RKO (cell line): Measurements from ENCODE around the gene PRDX5.
A peak's percentile ranks its signal among the peaks of the same experiment; 100 is the strongest.

Experiments used
- DNase-seq: peaks from one replicate; pipeline ENCODE4 v3.0.0-alpha.2; 2016; ENCODE audit warnings: low spot score

PRDX5 gene

DNA sequence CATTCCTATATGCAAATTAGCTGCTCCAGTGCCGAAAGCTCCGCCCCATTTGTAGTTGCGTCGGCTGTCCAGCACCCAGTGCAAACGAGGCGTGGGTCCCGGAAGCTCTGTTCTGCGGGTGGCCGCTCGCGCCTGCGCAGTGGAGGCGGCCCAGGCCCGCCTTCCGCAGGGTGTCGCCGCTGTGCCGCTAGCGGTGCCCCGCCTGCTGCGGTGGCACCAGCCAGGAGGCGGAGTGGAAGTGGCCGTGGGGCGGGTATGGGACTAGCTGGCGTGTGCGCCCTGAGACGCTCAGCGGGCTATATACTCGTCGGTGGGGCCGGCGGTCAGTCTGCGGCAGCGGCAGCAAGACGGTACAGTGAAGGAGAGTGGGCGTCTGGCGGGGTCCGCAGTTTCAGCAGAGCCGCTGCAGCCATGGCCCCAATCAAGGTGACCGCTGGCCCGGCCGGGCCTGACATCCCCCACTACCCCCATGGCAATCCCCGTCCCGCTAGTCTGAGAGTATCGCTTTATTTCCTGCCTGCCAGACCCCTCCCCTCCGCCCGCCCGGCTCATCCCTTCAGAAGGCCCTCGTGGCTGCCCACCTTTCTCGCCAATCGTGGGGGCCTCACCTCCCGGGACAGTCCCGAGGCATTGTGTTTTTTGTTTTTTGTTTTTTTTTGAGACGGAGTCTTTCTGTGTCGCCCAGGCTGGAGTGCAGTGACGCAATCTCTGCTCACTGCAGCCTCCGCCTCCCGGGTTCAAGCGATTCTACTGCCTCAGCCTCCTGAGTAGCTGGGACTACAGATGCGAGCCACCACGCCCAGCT, at the start of gene PRDX5:
Gene PRDX5, plus strand, starts transcription at position 161 of the 805 bp plus-strand sequence. Its CDS starts 95 bp downstream, at position 256.
- peak; percentile 97 for DNase-seq

DNA sequence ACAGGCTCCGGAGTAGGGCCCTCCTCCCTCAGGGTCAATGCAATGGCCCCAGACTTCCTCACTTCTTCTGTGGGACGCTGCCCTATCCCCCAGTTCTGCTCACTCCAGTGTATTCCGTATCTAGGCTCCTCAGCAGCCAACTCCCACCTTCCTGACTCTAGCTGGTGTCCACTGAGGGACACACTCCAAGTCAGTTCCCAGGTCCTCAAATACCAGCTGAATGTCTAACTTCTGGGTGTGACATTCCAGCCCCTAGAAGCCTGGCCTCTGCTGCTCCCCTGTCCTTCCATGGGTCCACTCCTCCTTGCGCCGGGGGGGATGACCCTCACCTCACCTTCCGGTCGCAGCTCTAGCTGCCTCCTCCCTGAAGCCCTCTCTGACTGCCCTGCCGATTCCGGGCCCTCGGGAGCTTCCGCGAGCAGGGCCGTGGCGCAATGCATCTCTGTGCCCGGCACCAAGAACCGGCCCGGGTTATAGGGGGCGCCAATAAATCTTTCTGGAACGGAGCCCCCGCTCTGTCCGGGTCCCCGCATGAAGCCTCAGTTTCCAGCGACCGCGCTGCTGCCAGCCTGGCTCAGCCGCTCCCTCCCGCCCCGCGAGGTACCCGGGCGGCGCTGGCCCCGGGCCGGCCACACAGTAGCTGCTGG, 48.9 kb upstream of the PRDX5 start:
- peak; percentile 81 for DNase-seq

DNA sequence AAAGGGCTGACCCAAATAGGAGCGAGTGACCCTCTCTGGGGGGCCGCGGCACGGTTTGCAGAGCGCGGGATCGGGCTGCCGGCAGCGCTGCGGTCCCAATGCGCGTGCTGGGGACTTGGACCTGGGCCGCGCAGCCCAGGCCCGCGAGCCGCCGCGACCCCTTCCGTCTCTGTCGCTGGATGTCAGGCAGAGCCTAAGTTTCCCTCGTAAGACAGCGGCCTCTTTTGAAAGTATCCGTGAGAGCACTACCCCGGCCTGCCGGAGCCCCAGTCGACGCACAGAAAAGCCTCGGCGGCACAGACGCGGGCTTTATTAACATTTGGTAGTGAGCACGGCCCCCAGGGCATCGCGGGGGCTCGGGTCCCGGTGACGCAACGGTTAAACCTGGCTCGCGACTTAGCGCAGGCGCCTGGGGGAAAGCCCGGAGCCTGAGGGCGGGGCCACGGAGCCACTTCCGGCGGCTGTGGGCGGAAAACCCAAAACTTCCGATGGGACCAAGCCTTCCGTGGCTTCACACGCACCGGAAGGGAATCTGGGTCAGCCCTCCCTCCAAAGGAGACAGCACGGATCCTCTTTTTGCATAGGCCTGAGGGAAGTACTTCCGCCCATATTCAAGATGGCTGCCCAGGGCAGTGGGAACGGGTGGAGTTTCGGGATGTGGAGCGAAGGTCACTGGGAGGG, 48.2 kb upstream of the PRDX5 start:
- DNase-seq: peak; percentile 99

DNA sequence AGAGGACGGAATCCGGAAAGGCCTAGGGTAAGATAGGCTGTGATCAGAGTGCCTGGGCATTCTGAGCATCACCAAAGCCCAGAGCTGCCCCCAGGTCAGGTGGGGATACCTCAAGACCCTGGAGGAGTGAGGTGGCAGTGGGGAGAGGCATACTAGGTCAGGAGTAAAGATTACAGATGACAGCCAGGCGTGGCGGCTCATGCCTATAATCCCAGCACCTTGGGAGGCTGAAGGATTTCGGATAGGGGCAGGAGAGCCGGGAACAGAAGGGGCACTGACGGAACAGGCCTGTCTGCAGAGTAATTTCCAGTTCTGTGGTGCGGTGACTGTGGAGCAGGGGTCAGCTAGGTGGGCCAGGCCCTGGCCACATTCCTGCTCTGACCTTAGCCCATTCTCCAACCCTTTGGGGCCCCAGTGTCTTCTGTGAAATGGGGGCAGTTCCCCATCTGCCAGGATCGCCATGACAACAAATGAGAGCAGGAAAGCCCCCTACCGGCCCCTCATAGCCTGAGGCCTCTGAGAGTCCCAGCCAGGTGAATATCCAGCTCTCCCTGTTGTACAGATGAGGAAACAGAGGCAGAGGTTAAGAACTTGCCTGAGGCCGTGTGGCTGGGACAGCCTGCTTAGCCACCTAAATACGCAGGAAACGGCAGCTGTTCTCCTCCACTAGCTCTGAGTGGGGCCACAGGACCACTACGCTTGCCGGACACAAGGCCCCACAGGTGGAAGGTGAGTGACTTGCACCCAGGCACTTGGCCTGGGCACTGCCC, 42.7 kb upstream of the PRDX5 start:
- DNase-seq: no peak

DNA sequence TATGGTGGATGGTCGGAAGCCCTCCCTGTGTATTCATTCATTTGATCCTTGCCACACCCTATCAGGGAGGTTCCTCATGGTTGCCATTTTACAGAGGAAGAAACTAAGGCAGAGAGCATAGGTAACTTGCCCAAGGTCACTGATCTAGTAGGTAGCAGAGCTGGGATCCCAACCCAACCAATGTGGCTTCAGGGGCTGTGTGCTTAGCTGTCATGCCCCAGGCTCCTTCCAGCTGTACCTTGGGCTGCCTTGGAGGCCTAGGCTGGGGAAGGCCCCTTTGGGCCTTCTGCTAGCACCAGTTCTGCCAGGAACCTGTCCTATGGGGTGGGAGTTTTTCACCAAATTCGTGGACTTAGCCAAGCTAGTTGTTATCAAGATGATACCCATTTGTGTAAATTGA, 42.1 kb upstream of the PRDX5 start:
- DNase-seq: no peak

DNA sequence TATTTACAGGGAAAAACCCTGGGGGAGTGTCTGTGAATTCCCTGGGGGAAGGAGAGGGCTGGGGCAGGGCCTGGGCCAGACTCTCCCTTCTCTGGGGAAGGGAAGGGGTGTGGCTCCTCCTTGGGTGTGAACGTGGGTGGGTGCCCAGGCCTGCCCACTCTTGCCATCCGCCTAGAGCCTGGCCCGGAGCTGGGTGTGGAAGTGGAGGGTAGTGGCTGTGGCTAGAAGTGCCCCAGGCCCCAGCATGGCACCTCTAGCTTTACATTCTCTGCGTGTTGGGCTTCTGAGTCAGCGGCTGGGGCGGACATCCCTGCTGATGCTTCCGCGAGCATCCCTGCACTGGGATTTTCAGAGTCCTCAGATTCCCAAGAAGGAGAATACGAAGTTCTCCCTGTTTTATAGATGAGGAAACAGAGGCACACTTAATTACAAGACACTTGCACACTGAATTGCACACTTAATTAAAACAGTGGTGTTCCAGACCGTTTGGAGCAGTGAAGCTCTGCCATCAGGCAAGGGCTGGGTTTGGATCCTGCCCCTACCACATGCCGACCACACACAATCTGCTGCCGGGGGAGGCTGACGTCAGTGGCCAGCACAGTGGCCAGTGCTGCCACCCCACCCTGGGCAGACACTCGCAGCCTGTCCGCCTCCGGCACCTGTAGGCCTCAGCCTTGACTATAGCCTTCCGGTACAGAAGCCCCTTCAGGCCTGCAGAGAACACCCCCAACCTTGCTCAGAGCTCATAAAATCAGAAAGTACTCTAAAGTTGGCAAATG, 41.1 kb upstream of the PRDX5 start:
- DNase-seq: no peak

DNA sequence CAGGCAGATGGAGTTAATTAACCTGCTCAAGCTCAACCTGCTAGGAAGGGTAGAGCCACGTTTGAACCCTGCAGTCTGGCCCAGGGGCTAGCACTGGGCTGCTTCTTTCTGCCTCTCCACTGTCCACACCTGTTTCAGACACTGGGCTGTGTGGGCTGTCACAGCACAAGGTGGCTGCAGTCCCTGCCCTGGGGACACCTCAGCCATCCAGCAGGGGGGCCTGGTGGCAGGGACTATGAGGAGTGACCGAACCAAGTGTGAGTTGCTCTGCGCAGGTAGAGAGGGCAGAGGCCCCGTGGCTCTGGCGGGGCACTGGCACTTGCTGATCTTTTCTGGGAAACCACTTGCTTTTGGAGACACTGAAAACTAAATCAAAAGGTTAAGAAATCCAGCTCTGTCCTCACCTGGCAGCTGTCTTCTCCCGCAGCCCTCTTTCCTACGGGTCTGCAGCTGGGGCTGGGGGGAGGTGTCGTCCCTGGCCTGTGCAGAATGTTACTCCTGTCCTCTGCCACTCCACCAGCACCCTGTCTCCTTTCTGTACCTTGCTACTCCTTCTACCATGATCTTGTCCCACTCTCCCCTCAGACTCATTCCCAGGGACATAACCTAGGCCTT, 39.2 kb upstream of the PRDX5 start:
- DNase-seq: no peak

DNA sequence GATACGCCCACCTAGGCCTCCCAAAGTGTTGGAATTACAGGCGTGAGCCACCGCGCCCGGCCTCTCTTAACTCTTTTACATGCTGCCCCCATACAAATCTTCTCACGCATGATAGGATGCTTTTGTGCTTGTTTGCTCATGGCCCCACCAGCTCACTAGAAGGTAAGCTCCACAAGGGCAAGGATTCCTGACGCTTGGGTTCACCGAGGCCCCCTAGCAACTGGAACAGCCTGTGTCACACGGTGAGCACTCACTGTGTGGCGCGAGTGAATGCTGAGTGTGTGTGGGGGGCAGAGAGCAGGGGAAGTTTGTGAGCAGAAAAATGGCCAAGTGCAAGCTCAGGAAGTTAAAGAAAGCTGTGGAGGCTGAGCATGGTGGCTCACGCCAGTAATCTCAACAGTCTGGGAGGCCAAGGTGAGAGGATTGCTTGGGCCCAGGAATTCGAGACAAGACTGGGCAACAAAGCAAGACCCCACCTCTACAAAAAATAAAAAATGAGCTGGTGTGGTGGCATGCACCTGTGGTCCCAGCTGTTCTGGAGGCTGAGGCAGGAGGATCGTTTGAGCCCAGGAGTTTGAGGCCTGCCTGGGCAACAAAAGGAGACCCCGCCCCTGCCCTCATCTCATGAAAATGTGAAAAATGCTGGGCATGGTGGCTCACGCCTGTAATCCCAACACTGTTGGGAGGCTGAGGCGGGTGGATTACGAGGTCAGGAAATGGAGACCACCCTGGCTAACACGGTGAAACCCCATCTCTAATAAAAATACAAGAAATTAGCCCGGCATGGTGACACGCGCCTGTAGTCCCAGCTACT, 35.8 kb upstream of the PRDX5 start:
- DNase-seq: no peak

DNA sequence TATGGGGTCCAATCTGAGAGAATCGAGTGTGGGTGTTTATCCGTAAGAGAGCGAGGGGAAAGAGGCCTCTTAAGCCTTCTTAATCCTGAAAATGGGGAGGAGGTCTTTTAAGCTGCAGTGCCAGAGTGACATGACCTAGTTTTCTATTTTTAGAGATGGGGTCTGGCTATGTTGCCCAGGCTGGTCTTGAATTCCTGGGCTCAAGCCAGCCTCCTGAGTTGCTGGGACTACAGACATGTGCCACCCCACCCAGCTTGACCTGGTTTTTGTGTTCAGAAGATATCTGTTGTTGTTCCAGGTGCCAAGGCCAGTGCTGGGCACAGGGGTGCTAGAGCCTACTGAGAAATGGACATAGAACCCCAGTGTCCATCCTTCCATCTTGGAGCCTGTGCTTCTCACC, 34.8 kb upstream of the PRDX5 start:
- DNase-seq: no peak

DNA sequence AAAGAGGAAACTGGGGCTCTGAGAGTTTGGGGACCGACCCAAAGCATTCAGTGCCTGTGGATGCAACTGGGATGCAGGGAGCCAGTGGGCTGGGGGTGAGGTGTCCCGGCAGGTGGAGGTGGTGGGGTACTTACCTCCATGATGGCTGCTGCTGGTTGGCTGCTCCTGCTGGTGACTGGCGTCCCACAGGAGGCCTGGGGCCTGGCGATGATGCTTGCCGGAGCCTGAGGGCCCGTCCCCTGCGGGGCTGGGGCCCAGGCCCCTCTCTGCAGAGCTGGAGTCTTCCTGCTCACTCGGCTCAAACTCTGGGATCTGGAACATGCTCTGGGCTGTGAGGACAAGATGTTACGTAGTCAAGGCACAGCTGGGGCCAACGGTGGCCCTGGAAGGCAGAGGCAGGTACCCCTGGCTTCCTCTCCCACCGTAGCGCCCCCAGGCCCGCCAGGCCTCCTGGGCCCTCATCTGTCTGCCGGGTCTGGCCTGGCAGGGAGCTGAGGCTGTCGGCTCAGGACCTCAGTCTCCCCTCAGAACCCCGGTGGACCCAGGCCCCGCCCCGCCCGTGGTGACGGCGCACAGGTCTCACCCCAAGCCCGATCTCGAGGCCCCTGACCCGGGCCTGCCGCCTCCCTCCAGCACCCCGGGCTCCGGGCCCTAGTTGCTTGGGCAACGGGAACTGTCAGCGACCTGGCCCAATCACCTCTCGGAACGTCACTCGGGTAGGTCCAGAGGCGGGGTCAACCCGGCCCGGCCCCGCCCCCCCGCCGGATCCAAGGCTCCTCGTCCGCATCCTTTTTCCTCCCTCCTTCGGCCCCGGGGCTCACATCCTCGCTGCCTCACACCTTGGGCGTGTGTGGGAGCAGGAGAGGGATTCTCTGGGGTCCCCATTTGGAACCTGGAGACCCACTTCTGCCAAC, 33.6 kb upstream of the PRDX5 start, which contains the start of gene BAD:
Gene BAD, minus strand, starts transcription at position 618 of the 914 bp plus-strand sequence. Its CDS starts 297 bp downstream, at position 321.
- DNase-seq: peak; percentile 93

DNA sequence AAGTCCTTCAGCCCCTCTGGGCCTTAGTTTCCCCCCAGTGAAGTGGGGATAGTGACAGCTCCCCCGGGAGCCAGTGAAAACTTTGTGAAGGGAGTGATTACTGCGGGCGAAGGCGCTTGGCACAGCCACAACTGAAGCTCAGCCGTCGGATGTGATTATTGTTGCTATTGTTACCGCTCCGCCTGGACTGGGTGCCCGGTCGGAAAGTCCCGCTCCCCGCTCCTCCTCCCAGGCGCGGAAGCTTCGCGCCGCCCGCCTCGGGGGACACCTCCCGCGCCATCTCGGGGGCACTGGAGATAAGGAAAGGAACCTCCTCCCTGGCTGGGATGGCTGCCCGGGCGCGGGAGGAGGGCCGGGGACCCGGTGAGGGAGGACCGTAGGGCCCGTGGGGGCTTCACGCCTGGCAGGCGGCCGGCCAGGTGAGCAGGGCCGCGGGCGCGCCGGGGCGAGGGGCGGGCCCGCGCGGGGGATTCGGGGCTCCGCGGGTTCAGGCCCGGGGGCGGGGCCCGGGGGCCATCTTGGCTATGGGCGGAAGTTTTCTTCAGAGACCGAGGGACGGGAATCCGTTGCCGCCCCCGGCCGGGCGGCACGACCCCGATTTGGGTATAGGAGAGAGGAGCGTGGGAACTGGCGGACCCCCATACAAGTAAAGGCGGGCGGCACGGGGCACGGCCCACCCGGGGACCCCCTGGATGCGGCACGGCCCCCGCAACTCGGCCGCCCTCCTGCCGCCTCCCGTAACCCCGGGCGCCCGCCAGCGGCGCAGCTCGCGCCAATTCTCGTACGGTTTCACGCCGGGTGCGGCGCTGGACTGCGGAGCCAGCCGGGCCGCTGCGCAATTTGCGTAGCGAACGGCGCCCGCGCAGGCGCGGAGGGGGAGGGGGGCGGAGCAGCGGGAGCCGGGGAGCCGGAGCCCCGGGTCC, 32.7 kb upstream of the PRDX5 start, which contains the start of gene GPR137:
Gene GPR137, plus strand, starts transcription at position 887 of the 923 bp plus-strand sequence. CDS start 677 bp downstream, outside the sequence.
- peak; percentile 63 for DNase-seq

DNA sequence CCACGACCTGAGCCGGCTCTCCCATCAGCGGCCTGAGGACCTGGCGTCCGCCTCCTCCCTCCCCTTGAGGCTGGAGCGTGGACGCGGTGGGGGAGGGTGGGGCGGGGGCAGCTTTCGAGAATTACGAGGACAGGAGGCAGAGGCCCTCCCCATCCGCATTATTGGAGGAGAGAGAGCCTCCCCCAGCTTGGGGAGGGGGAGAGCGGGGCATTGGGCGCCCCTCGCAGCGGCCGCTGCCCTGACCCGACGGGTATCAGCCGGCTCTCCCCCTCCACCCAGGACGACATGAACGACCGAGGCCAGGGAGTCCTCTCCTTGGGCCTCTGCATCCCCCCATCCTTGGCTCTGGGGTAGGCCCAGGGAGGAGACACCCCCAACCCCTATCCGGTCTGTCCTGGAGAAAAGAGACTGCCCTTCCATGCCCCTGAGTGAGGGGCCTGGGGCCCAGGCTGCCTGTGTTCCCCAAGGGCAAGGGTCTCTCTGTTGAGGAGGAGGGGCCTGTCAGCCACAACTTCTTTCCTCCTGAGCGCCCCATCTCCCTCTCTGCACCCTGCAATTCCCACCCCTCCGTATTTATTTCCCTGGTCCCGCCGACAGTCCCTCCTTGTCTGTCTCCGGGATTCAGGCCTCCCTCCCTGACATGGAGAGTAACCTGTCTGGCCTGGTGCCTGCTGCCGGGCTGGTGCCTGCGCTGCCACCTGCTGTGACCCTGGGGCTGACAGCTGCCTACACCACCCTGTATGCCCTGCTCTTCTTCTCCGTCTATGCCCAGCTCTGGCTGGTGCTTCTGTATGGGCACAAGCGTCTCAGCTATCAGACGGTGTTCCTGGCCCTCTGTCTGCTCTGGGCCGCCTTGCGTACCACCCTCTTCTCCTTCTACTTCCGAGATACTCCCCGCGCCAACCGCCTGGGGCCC, 31.8 kb upstream of the PRDX5 start:
- DNase-seq: peak; percentile 47

DNA sequence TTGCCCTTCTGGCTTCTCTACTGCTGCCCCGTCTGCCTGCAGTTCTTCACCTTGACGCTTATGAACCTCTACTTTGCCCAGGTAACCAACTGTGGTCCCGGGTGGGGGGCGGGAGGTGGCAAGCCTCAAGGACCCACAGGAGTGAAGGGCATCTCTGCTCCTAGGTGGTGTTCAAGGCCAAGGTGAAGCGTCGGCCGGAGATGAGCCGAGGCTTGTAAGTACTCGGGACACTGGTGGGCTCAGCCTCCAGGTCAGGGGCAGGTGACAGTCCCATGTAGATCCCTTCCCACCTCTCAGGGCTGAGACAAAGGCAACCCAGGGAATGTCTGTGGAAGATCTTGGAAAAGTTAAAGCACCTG, 31.1 kb upstream of the PRDX5 start:
- no peak for DNase-seq

DNA sequence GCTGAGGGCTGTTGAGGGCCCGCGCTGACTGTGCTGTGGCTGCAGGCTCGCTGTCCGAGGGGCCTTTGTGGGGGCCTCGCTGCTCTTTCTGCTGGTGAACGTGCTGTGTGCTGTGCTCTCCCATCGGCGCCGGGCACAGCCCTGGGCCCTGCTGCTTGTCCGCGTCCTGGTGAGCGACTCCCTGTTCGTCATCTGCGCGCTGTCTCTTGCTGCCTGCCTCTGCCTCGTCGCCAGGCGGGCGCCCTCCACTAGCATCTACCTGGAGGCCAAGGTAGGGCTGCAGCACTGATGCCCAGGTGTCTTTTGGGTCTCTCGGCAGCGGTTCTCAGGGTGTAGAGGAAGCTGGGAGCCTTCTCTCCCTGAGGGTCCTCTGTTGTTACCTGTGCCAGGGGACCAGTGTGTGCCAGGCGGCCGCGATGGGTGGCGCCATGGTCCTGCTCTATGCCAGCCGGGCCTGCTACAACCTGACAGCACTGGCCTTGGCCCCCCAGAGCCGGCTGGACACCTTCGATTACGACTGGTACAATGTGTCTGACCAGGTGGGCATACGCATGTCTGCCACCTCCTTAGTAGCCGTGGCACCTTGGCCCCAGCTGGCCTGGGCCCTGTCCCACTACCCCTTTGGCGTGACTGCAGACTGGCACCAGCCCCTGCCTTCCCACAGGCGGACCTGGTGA, 30.1 kb upstream of the PRDX5 start:
- no peak for DNase-seq

DNA sequence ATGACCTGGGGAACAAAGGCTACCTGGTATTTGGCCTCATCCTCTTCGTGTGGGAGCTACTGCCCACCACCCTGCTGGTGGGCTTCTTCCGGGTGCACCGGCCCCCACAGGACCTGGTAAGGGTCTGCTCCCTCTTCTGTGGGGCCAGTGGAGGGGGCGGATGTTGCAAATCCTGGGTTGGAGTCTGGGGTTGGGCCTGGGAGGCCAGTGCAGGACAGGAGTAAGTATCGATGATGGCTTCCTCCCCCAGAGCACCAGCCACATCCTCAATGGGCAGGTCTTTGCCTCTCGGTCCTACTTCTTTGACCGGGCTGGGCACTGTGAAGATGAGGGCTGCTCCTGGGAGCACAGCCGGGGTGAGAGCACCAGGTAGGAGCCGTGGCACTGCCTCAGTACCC, 29.6 kb upstream of the PRDX5 start:
- no peak for DNase-seq

DNA sequence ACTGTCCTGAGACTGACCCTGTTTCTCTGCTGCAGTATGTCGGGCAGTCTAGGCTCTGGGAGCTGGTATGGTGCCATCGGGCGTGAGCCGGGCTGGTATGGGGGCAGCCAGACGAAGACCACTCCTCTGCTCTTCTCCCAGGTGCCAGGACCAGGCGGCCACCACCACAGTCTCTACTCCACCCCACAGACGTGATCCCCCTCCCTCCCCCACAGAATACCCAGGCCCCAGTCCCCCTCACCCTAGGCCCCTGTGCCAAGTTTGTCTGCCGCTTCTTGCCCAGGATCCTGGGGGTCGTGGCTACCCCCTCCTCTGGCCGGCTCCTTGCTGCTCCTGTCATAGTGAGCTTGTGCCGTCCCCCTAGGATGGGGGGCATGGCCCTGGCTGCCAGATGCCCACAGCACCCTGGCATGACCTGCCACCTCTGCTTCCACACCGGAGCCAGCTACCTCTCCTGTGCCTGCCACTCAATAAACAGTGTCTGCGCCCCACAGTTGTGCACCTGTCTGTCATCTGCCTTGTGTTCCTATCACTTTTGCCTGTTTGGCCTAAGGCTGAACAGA, 28.8 kb upstream of the PRDX5 start:
- DNase-seq: no peak
